Transverse colon (tissue), 4 donors: ENCODE measurements around the gene AKAP13. TPM values are rescaled to one million over a fixed set of nuclear protein-coding genes. Genes with fewer than 3 reads are reported as not detected.

ENCODE experiments used
- DNase-seq: peaks from one replicate; pipeline ENCODE4 v3.0.0-alpha.2; 2019
- H3K27ac ChIP-seq, 4 donors: fragments of 200-600 bp; sonication (generic); 2 replicates each; pipeline ENCODE4 v1.5.1; 2016 to 2018; ENCODE audit warnings: inconsistent platforms in 4 of 4
- H3K27me3 ChIP-seq: fragments of 200-600 bp; sonication (generic); 2 replicates; pipeline ENCODE4 v1.5.1; 2017; ENCODE audit warnings: inconsistent platforms
- H3K36me3 ChIP-seq, 4 donors: fragments of 200-600 bp; sonication (generic); 2 replicates each; pipeline ENCODE4 v1.5.1; 2017 to 2019; ENCODE audit warnings: inconsistent platforms in 4 of 4
- H3K4me1 ChIP-seq, 4 donors: fragments of 200-600 bp; sonication (generic); 2 replicates each; pipeline ENCODE4 v1.5.1; 2017 to 2020; ENCODE audit warnings: inconsistent platforms in 4 of 4
- H3K4me3 ChIP-seq, 4 donors: fragments of 200-600 bp; sonication (generic); 1 replicate in 1 of 4; 2 replicates in 3 of 4; pipeline versions ENCODE4 v1.5.1 to v1.6.1; 2017 to 2019; ENCODE audit warnings: inconsistent platforms in 4 of 4
- H3K9me3 ChIP-seq, 2 donors: fragments of 200-600 bp; sonication (generic); 2 replicates each; pipeline ENCODE4 v1.5.1; 2017 to 2019; ENCODE audit warnings: inconsistent platforms in 2 of 2
- CTCF ChIP-seq, 5 experiments: fragments of 200-600 bp in 3 of 5; fragments of 450-650 bp in 2 of 5; sonication (generic) in 3 of 5; IDR thresholded peaks; 1 replicate in 2 of 5; 2 replicates in 3 of 5; pipeline ENCODE4 v1.5.1; 2016 to 2017; ENCODE audit warnings: antibody characterized with exemption in 5 of 5, inconsistent platforms in 3 of 5, mild to moderate bottlenecking in 2 of 5, moderate library complexity in 1 of 5
- EP300 ChIP-seq: sonication (generic); formaldehyde crosslinking; IDR thresholded peaks from one replicate; pipeline ENCODE4 v1.6.1; 2017; ENCODE audit warnings: antibody characterized with exemption, low read depth
- POLR2A ChIP-seq: fragments of 450-650 bp; IDR thresholded peaks from one replicate; pipeline ENCODE4 v1.6.1; 2016; ENCODE audit warnings: antibody characterized with exemption, mild to moderate bottlenecking, moderate library complexity
- POLR2AphosphoS5 ChIP-seq, 3 donors: sonication (generic); formaldehyde crosslinking; IDR thresholded peaks; one replicate each; pipeline ENCODE4 v1.6.1; 2016; ENCODE audit warnings: antibody characterized with exemption in 3 of 3
- WGBS, 2 donors: methylation state at CpG; one replicate each; pipeline ENCODE4 v1.1.5; 2018; ENCODE audit warnings: low coverage in 1 of 2; 5-methylcytosine and 5-hydroxymethylcytosine counted together
- in situ Hi-C, 4 donors: fragments of 200-750 bp; cut with MboI; loops; one replicate each; pipeline versions ENCODE4 v1.15.0 to v1.15.1; 2017; ENCODE audit warnings: low sequenced_read_pairs in 3 of 4, low pct_ligation_motif_present in 1 of 4, low pct_unique_long_range_greater_than_20kb in 1 of 4
- intact Hi-C: fragments of 100-400 bp; cut with DNase I; formaldehyde crosslinking; loops from one replicate; pipeline ENCODE4 v1.15.1; 2023; ENCODE audit warnings: low total_unique reads
- total RNA-seq, 4 donors: library from RNA; depleted of rRNA; stranded (reverse); fragments of >200 nt; gene quantifications; one replicate each; pipeline ENCODE4 v1.1.0, GENCODE V29; 2016

The AKAP13 gene
- total RNA-seq, 4 donors from 2014 or later: 206 to 291 (median 214) TPM

GRCh38 chr15:85463276-85463892 lies 83.0 kb downstream of the AKAP13 start:
- Histone ChIP-seq H3K27me3 (no peaks in the 10 kb centered on the region), H3K9me3 (no peaks in the 10 kb centered on the region), H3K4me3 (no peak overlapping the region), H3K27ac (no peak overlapping the region), H3K36me3 (no peaks in the 10 kb centered on the region), H3K4me1 (peaks cover 0 to 20% (median 4%) of the 10 kb centered on the region in 4 donors)
- WGBS, 2 donors: 91 to 96% methylated on average over 4 of the region's 4 CpGs
- TF ChIP-seq POLR2A: no peak
- TF ChIP-seq POLR2AphosphoS5 (IDR thresholded peaks at IDR 0.05): no peak
- no peak for TF ChIP-seq EP300
- TF ChIP-seq CTCF (IDR thresholded peaks at IDR 0.05): no peak
- DNase-seq: no peak
- intact Hi-C loops (no loop called here), in situ Hi-C loops (no loop called here)

GRCh38 chr15:85463976-85464375 lies 83.6 kb downstream of the AKAP13 start:
- intact Hi-C loops (no loop called here), in situ Hi-C loops (no loop called here)
- H3K27ac ChIP-seq: no peak overlapping the region
- H3K27me3 ChIP-seq: no peaks in the 10 kb centered on the region
- WGBS, 2 donors: 68 to 72% methylated on average over 6 of the region's 6 CpGs
- no peak for DNase-seq
- H3K4me1 ChIP-seq: peaks cover 0 to 14% (median 4%) of the 10 kb centered on the region in 4 donors
- no peak overlapping the region for H3K4me3 ChIP-seq
- TF ChIP-seq POLR2AphosphoS5 (IDR thresholded peaks at IDR 0.05) (no peak), POLR2A (no peak), CTCF (IDR thresholded peaks at IDR 0.05) (no peak), EP300 (no peak)
- H3K36me3 ChIP-seq: no peaks in the 10 kb centered on the region
- H3K9me3 ChIP-seq: no peaks in the 10 kb centered on the region

- no peak for DNase-seq
- in situ Hi-C loops (no loop called here), intact Hi-C loops (no loop called here)
- WGBS, 2 donors: 92 to 93% methylated on average over 3 of the region's 3 CpGs
- Histone ChIP-seq H3K9me3 (no peaks in the 10 kb centered on the region), H3K4me3 (no peak overlapping the region), H3K27me3 (no peaks in the 10 kb centered on the region), H3K4me1 (peaks cover 0 to 11% (median 4%) of the 10 kb centered on the region in 4 donors), H3K36me3 (no peaks in the 10 kb centered on the region), H3K27ac (no peak overlapping the region)
- TF ChIP-seq CTCF (IDR thresholded peaks at IDR 0.05): no peak
- TF ChIP-seq EP300: no peak
- TF ChIP-seq POLR2AphosphoS5 (IDR thresholded peaks at IDR 0.05): no peak
- TF ChIP-seq POLR2A: no peak
These were observed 84.1 kb downstream of the AKAP13 start for GRCh38 chr15:85464471-85464870.

GRCh38 chr15:85470563-85471271 lies 90.3 kb downstream of the AKAP13 start:
- Histone ChIP-seq H3K4me3 (no peak overlapping the region), H3K9me3 (no peaks in the 10 kb centered on the region), H3K36me3 (no peaks in the 10 kb centered on the region), H3K27me3 (no peaks in the 10 kb centered on the region), H3K4me1 (peaks cover 0 to 40% (median 14%) of the 10 kb centered on the region in 4 donors), H3K27ac (peak overlapping the region in 1 of 4 donors; percentile 9)
- 65 to 72% methylated on average over 3 to 8 of the region's 8 CpGs for WGBS, 2 donors
- in situ Hi-C loops (no loop called here), intact Hi-C loops (no loop called here)
- TF ChIP-seq POLR2A (no peak), EP300 (no peak), POLR2AphosphoS5 (IDR thresholded peaks at IDR 0.05) (no peak), CTCF (IDR thresholded peaks at IDR 0.05) (no peak)
- DNase-seq: no peak
